Measurements from ENCODE around the gene RNLS.

DNA sequence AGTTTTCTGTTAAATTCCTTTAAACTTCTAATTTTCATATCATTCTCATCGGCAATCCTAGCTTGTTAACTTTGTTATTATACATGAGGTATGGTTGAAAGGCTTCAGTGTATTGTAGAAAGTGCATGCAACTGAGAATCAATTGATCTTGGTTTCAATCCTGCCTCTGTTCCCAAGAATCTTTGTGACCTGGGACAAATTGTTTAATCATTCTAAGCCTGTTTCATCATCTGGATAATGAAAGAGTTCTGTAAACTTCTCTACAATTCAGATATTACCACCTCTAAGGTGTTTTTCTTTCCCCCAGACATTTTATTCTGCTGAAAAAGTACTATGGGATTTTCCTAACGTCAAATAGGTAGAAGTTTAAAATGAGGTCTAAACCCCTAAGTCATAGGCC is 179.0 kb downstream of the RNLS start:
- TF ChIP-seq POLR2AphosphoS5 (IDR thresholded peaks at IDR 0.05) (no peak), CTCF (IDR thresholded peaks at IDR 0.05) (no peak)

Measured in sigmoid colon (tissue), 4 donors.